WTC11 (cell line): ENCODE measurements around the gene SKI.

Experiments
- CREB1 ChIP-seq: sonication (generic); formaldehyde crosslinking; IDR thresholded peaks from 2 replicates; pipeline ENCODE4 v1.8.0; 2023; ENCODE audit warnings: mild to moderate bottlenecking, missing genetic modification reagents
- CREM ChIP-seq: sonication (generic); formaldehyde crosslinking; IDR thresholded peaks from 2 replicates; pipeline ENCODE4 v1.8.1; 2022; ENCODE audit warnings: mild to moderate bottlenecking, missing genetic modification reagents, moderate library complexity
- GABPB1 ChIP-seq: sonication (generic); formaldehyde crosslinking; IDR thresholded peaks from 2 replicates; pipeline ENCODE4 v1.8.1; 2023; ENCODE audit warnings: mild to moderate bottlenecking, missing genetic modification reagents
- JUN ChIP-seq: sonication (generic); formaldehyde crosslinking; IDR thresholded peaks from 2 replicates; pipeline ENCODE4 v1.8.0; 2023; ENCODE audit warnings: mild to moderate bottlenecking, missing genetic modification reagents
- SMAD4 ChIP-seq: sonication (generic); formaldehyde crosslinking; IDR thresholded peaks from 2 replicates; pipeline ENCODE4 v1.8.0; 2022; ENCODE audit warnings: mild to moderate bottlenecking, missing genetic modification reagents
- ZNF138 ChIP-seq: sonication (generic); formaldehyde crosslinking; conservative IDR thresholded peaks from 2 replicates; pipeline ENCODE4 v1.8.1; 2022; ENCODE audit warnings: mild to moderate bottlenecking, moderate library complexity, missing genetic modification reagents
- ZNF263 ChIP-seq: sonication (generic); formaldehyde crosslinking; IDR thresholded peaks from 2 replicates; pipeline ENCODE4 v1.8.1; 2022; ENCODE audit warnings: low read depth, mild to moderate bottlenecking, moderate library complexity, missing genetic modification reagents
- ZNF416 ChIP-seq: fragments of 250-450 bp; sonication (Bioruptor Pico); IDR thresholded peaks from 2 replicates; pipeline ENCODE4 v1.9.0; 2021; ENCODE audit warnings: mild to moderate bottlenecking, inconsistent platforms
- TF ChIP-seq, protein P1 (sequence below): fragments of 250-450 bp; sonication (Bioruptor Pico); IDR thresholded peaks from 2 replicates; pipeline ENCODE4 v1.9.0; 2021; ENCODE audit warnings: mild to moderate bottlenecking
- TF ChIP-seq, protein P2 (sequence below): sonication (generic); formaldehyde crosslinking; IDR thresholded peaks from 2 replicates; pipeline ENCODE4 v1.8.0; 2022; ENCODE audit warnings: mild to moderate bottlenecking, missing genetic modification reagents
- TF ChIP-seq, protein P3 (sequence below): fragments of 200-600 bp; IDR thresholded peaks from 2 replicates; pipeline ENCODE4 v1.8.0; 2022; ENCODE audit warnings: antibody characterized with exemption
- TF ChIP-seq, protein P4 (sequence below): sonication (generic); formaldehyde crosslinking; IDR thresholded peaks from 2 replicates; pipeline ENCODE4 v1.8.1; 2023; ENCODE audit warnings: mild to moderate bottlenecking, missing genetic modification reagents
- TF ChIP-seq, protein P5 (sequence below): sonication (generic); formaldehyde crosslinking; IDR thresholded peaks from 2 replicates; pipeline ENCODE4 v1.8.0; 2022; ENCODE audit warnings: mild to moderate bottlenecking, missing genetic modification reagents
- TF ChIP-seq, protein P6 (sequence below): sonication (generic); formaldehyde crosslinking; IDR thresholded peaks from 2 replicates; pipeline ENCODE4 v1.8.1; 2022; ENCODE audit warnings: low read depth, mild to moderate bottlenecking, moderate library complexity, missing genetic modification reagents, borderline replicate concordance

DNA sequence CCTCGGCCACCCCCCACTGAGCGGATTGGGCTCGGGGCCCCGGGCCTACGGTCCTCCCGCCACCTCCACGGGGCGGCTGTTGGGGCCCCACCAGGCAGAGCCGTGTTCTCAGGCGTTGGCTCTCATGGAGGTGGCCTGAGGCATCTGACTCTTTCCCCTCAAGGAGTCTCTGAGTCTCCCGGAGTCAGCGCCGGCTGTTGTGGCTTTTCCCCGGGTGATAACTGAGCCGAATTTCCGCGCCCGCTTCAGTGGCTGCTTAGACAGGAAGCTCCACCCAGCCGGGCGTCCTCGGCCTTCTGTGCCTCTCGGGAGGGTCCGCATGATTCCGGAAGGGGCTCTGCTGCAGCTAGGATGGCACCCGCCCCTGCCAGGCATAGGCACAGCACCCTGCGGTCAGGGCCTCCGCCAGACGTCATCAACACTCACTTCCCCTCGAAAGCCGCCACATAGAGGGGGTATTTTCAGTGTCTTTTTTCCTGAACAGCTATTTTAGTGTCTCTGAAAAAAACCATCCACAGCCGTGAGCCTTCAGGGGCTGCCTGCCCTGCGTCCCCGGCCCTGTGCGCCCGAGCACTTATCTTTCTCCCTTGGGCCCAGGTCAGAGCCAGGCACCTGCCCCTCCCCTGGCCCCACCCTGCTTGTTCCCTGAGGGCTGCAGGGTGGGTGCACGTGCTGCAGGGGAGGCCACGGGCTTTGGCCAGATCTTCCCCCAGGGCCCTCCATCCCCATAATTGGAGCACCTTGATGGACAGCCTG, 72.9 kb downstream of the SKI start:
- TF ChIP-seq, protein P1, sequence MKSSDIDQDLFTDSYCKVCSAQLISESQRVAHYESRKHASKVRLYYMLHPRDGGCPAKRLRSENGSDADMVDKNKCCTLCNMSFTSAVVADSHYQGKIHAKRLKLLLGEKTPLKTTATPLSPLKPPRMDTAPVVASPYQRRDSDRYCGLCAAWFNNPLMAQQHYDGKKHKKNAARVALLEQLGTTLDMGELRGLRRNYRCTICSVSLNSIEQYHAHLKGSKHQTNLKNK, result no peak
- TF ChIP-seq, protein P2, sequence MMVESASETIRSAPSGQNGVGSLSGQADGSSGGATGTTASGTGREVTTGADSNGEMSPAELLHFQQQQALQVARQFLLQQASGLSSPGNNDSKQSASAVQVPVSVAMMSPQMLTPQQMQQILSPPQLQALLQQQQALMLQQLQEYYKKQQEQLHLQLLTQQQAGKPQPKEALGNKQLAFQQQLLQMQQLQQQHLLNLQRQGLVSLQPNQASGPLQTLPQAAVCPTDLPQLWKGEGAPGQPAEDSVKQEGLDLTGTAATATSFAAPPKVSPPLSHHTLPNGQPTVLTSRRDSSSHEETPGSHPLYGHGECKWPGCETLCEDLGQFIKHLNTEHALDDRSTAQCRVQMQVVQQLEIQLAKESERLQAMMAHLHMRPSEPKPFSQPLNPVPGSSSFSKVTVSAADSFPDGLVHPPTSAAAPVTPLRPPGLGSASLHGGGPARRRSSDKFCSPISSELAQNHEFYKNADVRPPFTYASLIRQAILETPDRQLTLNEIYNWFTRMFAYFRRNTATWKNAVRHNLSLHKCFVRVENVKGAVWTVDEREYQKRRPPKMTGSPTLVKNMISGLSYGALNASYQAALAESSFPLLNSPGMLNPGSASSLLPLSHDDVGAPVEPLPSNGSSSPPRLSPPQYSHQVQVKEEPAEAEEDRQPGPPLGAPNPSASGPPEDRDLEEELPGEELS, result no peak
- no peak for TF ChIP-seq ZNF416 (CRISPR knock-in tag)
- TF ChIP-seq, protein P3, sequence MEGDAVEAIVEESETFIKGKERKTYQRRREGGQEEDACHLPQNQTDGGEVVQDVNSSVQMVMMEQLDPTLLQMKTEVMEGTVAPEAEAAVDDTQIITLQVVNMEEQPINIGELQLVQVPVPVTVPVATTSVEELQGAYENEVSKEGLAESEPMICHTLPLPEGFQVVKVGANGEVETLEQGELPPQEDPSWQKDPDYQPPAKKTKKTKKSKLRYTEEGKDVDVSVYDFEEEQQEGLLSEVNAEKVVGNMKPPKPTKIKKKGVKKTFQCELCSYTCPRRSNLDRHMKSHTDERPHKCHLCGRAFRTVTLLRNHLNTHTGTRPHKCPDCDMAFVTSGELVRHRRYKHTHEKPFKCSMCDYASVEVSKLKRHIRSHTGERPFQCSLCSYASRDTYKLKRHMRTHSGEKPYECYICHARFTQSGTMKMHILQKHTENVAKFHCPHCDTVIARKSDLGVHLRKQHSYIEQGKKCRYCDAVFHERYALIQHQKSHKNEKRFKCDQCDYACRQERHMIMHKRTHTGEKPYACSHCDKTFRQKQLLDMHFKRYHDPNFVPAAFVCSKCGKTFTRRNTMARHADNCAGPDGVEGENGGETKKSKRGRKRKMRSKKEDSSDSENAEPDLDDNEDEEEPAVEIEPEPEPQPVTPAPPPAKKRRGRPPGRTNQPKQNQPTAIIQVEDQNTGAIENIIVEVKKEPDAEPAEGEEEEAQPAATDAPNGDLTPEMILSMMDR, result no peak
- TF ChIP-seq, protein P4, sequence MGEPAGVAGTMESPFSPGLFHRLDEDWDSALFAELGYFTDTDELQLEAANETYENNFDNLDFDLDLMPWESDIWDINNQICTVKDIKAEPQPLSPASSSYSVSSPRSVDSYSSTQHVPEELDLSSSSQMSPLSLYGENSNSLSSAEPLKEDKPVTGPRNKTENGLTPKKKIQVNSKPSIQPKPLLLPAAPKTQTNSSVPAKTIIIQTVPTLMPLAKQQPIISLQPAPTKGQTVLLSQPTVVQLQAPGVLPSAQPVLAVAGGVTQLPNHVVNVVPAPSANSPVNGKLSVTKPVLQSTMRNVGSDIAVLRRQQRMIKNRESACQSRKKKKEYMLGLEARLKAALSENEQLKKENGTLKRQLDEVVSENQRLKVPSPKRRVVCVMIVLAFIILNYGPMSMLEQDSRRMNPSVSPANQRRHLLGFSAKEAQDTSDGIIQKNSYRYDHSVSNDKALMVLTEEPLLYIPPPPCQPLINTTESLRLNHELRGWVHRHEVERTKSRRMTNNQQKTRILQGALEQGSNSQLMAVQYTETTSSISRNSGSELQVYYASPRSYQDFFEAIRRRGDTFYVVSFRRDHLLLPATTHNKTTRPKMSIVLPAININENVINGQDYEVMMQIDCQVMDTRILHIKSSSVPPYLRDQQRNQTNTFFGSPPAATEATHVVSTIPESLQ (CRISPR knock-in tag), result no peak
- TF ChIP-seq, protein P5, sequence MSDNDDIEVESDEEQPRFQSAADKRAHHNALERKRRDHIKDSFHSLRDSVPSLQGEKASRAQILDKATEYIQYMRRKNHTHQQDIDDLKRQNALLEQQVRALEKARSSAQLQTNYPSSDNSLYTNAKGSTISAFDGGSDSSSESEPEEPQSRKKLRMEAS (CRISPR knock-in tag), result no peak
- TF ChIP-seq ZNF263 (CRISPR knock-in tag), result no peak
- no peak for TF ChIP-seq CREM (CRISPR knock-in tag)
- no peak for TF ChIP-seq SMAD4
- no peak for TF ChIP-seq ZNF138 (CRISPR knock-in tag)
- no peak for TF ChIP-seq GABPB1 (CRISPR knock-in tag)
- TF ChIP-seq, protein P6, sequence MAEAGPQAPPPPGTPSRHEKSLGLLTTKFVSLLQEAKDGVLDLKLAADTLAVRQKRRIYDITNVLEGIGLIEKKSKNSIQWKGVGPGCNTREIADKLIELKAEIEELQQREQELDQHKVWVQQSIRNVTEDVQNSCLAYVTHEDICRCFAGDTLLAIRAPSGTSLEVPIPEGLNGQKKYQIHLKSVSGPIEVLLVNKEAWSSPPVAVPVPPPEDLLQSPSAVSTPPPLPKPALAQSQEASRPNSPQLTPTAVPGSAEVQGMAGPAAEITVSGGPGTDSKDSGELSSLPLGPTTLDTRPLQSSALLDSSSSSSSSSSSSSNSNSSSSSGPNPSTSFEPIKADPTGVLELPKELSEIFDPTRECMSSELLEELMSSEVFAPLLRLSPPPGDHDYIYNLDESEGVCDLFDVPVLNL (CRISPR knock-in tag), result no peak
- TF ChIP-seq JUN, result no peak
- no peak for TF ChIP-seq CREB1 (CRISPR knock-in tag)
